ENCODE results near the gene NR3C1.
"Not testable (repeated sequence)": the region's sequence is repeated elsewhere in the genome, so short reads cannot be mapped to it uniquely, and the experiment has no call there.

NR3C1 gene

DNA sequence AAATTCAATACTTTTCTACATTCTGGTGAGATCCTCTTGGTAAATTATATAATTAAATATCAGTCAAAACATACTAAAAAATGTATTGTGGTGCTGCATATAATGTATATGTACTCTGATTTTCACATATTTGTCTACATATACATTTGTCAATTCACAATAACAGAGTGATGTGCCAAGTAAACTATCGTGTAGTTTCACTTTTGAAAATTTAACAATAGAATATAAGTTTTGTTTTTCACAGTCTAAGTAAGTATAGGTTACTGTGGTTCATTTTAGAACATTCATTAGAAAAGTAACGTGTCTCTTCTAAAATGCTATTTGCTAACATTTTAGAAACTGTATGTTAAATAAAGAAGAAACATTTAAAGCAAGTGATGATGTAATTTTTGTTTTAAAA is 73.6 kb downstream of the NR3C1 start:
- no peak for DNase-seq

DNA sequence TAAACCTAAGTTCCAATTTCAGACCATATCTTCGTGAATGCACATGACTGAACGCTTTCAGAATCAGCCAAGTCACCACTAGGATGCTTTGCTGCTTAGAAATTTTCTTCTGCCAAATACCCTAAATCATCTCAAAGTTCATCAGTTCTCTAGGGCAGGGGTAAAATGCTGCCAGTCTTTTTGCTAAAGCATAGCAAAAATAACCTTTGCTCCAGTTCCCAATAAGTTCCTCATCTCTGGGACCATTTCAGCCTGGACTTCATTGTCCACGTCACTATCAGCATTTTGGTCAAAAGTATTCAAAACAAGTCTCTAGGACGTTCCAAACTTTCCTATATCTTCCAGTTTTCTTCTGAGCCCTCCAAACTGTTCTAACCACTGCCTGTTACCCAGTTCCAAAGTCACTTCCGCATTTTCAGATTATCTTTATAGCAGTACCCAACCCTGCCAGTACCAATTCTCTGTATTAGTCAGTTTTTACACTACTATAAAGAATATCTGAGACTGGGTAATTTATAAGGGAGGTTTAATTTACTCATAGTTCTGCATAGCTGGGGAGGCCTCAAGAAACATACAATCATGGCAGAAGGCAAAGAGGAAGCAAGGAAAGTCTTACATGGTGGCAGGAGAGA is 74.8 kb downstream of the NR3C1 start:
- DNase-seq = no peak

DNA sequence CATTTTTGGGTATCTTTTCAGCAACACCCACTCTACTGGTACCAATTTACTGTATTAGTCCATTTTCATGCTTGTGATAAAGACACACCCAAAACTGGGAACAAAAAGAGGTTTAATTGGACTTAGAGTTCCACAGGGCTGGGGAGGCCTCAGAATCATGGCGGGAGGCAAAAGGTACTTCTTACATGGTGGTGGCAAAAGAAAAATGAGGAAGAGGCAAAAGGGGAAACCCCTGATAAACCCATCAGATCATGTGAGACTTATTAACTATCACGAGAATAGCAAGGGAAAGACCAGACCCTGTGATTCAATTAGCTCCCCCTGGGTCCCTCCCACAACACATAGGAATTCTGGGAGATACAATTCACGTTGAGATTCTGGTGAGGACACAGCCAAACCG is 78.4 kb downstream of the NR3C1 start:
- not testable (repeated sequence) for DNase-seq

DNA sequence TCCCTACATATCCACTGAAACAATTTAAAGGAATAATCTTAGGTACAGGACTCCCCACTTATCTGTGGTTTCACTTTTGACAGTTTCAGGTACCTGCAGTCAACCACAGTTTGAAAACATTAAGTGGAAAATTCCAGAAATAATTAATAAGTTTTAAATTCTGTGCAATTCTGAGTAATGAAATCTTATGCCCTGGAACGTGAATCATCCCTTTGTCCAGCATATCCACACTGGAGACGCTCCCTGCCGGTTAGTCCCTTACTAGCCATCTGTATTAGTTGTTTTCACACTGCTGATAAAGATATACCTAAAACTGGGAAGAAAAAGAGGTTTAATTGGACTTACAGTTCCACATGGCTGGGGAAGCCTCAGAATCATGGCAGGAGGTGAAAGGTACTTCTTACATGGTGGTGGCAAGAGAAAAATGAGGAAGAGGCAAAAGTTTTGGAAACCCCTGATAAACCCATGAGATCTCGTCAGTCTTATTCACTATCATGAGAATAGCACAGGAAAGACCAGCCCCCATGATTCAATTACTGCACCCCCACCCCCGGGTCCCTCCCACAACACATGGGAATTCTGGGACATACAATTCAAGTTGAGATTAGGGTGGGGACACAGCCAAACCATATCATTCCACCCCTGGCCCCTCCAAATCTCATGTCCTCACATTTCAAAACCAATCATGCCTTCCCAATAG is 80.4 kb downstream of the NR3C1 start:
- DNase-seq = not testable (repeated sequence)

DNA sequence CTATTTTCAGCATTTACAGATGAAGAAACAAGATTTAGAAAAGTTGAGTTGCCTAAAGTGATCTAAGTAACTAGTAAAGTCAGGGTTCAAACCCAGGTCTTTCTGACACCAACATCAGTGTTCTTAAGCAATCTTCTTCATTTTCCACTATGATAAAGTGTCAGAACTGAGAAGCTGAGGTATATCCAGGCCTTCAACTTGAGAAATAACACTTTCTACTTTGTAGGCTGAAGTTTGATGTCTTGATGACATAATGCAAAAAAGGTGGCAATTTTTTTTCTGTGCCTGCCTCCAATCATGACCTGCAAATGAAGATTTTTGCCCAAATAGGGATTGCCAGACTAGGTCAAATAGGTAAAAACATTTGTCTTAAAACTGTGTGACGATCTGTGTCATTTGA is 81.3 kb downstream of the NR3C1 start:
- DNase-seq = no peak

DNA sequence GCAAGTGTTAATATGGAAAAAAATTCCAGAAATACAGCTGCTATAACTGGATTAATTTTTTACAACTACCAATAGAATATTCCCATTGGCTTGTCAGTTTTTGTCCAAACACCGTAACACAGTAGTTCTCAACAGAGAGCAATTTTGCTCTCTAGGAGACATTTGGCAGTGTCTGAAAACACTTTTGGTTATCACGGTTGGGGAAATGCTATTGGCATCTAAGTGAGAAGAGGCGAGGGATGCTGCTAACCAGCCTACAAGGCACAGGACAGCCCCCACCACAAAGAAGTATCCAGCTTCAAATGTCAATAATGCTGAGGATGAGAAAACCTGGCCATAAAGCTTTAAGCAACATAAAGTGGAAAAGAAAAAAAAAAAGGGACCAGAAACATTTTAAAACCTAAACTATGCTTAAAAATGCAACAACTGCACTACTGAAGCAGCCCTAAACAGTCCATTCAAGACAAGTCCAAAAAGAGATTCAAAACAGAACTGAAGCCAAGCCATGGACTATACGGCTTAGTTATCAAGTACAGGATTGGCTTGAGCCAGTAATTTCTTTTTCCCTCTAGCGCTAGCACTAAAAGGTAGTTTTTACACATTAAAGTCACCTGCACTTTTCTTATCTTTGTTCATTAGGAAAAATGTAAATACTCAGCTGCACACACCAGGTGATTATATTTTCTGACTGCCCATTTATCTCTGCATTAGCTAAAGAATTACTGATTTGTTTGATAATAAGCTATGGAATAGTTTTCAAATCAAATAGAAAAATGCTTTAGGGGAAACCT is 83.9 kb downstream of the NR3C1 start:
- no peak for DNase-seq

DNA sequence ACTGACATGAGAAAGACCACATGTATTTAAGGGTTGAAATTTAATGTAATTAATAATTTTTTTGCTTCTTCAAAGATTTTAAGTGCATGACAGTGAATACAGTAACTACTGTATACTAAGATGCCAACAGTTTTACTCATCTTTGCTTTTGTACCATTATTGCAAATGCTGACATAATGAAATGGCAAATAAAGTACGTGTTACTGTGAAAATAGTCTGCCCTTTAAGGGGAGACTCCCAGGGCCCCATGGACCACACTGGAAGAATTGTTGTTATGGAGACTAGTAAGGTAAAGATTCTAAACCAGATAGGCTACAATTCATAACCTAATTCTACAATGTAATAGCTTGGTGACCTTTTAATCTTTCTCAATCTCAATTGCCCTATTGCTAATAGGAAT is 84.7 kb downstream of the NR3C1 start:
- no peak for DNase-seq

DNA sequence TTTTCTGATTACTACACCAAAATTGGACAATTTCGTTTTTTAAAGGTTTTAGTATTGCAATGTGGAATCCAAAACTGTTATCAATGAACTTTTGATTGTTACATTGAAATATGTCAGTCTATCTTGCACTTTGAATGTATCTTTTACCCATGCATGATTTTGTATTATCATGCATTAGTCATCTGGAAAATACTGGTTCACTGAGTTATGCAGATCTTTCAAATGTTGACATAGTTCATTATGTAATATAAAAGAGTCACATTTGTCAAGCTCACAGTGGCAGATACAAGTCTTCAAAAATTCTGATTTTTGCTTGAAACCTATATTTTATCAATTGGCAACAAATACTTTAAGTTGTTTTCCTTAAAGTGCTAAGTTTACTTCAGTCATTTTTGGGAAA is 85.2 kb downstream of the NR3C1 start:
- no peak for DNase-seq

DNA sequence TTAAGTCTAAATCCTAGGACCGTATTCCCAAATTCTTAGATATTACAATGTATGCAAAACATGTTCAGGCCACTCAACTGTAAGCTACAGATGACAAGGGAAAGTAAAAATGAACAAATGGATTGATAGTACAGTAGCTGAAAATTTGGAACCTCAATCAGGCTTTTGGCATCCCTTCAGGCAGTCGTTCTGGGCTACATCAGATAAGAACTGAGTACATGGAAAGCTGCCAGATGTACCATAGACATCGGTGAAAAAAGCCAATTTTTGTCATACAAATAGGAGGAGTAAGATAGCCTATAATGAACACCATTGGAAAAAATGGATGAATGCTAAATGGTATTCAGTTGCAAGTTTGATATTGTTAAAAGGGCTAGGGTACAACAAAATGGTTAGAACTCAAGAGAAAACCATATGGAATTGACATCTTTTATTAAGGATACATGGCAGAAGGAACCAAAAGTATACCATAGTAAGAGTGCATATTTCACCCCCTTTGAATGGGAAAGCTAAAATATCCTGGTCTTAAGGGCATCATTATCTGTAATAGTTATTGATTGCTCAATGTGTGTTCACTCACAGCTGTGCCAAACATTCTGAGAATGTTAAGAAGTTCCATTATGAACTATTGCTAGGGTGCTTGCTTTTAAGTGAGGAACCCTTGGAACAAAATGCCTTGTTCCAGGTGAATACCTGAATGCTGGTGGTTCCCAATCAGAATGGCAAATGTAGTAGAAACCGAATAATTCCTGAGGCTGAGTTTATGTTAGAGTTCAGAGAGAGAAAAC is 86.4 kb downstream of the NR3C1 start:
- no peak for DNase-seq

DNA sequence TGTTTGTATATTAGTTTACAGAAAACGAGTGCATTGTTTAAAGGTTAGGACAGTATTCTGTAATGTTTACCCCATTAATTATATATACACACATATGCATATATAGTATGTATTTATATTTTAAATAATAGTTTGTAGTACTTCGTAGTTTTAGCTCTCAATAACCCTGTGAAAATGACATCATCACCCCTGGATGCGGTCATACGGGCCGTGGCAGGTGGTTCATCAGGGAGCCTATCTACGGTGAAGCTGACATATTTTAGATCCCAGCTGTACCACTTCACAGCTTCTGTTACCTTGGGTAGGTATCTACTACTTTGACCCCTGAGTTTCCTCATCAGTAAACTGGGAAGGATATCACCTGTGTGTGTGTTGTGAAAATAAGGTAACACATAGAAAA is 87.1 kb downstream of the NR3C1 start:
- no peak for DNase-seq

DNA sequence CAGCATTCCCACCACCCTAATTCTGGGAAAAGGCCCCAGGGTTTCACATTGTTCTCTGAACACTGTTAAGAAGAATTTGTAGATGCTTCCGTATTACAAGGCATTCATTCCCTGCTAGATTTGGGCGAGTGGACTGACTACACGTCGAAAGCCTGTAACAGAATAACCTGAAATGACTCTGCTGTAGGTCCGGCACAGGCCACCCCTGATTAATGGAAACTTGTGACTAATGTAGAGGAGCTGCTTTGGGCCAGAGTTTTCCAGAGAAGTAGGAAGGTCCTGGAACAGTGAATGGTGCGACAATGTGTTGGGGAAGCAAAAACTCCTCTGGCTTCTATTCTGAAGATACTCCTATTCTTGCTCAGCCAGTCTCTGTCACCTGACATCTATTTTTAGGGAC is 87.6 kb downstream of the NR3C1 start:
- no peak for DNase-seq

DNA sequence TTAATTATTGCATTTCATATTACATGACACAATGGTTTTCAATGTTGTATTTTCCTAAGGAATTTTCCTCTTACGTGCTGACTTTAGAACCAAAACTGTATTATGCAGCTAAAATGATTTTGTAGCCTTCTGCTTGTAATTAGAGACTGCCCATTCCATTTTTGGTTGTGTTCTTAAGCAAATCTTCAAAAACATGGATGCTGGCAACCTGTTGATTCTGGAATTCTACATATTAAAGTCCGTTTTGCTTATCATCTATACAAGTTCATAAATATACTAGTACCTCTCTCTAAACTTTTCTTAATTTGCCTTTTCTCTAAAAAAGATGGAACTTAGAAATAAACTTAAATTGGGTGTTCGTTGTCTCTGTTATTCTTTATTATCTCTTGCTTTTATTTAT is 88.3 kb downstream of the NR3C1 start:
- DNase-seq = no peak

DNA sequence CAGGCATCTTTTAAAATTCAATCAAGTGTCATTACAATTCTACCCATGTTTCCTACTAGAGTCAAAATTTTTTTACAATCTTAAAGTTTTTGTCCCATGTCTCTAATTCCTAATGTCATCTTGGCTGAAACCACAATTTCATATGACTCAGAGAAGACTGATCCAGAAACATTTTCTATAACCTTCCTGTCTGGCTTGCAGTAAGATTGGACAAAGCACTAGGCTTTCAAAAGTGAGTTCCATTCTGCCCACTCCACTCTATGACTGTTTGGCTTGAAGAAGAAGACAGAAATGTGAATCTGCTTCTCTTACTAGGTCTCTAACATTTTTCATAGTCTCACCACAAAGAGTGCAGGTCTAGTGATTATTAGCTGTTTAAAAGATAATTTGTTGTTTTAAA is 88.8 kb downstream of the NR3C1 start:
- no peak for DNase-seq

DNA sequence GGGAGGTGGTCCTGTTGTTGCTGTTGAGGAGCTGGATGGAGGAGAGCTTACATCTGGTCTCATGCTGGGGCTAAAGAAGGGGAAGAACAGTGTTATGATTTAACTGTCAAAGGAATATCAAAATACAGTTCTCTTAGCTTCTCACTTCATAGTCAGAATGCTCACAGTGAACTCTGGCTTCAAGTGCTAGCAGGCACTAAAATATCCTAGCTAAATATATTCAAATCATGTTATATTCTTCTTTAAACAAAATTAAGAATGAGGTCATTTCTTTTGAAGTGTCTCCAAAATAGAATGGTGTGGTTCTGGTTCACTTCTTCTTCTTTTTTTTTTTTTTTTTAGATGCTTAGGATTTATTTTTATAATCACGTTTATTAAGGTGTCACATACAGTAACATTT is 89.4 kb downstream of the NR3C1 start:
- DNase-seq = no peak

DNA sequence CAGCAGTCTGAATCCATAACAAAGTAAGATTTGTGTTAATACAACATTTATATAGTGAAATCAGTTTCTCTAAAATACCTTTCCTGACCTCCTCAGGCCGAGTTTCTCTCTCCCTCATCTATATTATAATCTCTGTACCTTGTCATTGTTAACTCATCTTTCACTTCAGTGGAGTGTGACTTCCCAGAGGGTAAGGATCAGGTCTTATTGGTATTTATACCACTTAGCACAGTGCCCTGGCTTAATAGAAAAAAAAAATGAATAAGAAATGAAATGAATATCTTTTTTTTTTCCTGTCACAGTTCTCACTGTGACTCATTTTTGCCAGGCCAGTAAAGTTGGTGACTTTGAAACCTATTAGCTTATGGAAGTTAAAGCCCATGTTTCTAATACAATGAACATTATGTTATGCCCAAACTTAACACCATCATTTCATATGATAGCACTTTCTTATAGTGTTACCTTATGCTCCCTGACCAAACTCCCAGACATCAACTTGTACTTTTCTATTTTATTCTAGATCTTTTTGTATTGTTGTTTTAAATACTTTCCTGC is 90.1 kb downstream of the NR3C1 start:
- no peak for DNase-seq

DNA sequence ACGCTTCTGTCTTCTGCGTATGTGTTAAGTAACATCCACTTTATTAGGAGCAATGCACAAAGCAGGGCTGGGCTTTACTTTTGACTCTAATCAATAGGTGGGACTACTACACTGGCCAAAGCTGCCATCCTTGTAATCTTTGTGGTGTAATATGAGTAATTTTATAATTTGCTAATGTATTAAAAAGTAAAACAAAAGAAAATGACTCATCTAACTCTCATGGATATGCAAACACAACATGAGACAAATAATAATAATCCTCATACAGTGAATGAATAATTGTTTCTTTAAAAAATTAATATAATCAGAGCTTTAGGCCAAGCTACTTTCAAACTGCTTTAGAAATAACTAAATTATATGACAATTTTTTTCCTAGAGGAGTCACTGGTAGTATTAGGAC is 90.7 kb downstream of the NR3C1 start:
- no peak for DNase-seq

DNA sequence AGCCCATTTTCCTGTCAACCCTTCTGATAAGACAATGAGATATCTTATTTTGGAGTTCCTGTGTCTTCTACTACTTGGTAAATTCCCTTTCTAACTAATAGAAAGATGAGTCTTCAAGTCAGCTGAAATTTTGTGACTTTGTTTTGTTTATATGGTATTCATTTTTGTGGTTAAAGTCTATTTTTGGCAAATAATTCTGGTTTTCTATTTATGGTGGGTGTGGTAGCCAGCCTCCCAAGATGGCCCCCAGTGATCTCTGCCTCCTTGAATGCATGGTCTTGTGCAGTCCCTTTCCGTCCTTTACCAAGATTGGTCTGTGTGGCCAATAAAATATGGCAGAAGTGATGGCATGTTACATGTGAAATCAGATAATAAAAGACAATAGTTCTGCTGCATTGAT is 91.5 kb downstream of the NR3C1 start:
- no peak for DNase-seq

DNA sequence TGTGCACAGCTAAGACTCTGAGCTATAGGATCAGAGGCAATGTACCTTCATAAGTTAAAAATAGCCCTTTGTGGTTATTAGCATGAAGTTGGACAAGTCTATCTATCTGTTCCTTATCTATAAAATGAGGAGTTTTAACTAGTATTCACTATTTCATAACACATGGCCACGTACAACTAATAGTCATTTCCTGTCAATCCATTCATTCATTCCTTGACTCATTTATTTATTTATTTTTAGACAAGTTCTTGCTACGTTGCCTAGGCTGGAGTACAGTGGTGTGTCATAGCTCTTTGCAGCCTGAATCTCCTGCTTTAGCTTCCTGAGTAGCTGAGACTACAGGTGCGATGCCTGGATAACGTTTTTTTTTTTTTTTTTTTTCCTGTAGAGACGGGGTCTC is 92.1 kb downstream of the NR3C1 start:
- DNase-seq = no peak

DNA sequence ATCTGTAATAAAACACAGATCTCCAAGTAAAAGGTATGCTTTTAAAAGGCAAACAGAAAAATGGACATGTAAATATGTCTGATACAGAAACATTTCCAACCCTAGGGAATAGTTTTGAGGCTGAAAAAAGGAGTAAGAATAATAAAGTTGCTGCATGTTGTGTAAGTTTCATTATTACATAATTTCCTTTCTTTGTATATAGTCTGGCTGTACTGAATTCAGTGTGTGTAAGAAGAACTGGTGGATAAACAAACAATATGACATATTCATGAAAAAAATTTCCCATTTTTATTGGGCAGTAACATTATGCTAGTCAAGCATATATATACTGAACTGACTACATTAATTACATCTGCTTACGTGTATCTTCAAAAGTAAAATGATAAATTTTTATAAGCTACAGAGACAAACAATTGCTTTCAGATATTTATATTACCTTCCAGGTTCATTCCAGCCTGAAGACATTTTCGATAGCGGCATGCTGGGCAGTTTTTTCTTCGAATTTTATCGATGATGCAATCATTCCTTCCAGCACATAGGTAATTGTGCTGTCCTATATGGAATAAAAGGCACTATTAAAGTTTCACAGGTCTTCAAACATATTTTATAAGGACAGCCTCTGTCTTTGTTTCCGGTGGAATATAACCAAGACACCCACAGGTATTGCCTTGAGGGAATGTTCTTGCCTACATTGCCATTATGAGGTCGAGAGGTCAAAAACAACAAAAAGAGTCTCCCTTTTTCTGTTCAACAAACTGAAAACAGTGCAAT is 93.6 kb downstream of the NR3C1 start:
- DNase-seq = no peak

DNA sequence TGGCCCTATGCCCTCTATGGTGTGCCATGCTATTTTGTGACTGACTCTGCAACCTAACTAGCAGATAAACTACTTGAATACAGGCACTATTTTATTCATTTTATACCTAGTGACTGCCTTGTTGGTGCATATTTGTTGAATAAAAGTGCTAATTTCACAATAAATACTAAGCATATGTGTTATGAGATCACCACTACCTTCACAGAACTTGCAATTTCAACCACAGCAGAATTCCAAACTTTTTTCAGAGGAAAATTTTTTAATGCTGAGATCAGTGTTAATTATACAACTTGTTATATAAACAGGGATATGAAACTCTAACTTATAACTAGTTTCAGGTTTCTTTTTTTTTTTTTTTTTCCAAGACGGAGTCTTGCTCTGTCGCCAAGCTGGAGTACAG is 94.8 kb downstream of the NR3C1 start:
- DNase-seq = no peak

DNA sequence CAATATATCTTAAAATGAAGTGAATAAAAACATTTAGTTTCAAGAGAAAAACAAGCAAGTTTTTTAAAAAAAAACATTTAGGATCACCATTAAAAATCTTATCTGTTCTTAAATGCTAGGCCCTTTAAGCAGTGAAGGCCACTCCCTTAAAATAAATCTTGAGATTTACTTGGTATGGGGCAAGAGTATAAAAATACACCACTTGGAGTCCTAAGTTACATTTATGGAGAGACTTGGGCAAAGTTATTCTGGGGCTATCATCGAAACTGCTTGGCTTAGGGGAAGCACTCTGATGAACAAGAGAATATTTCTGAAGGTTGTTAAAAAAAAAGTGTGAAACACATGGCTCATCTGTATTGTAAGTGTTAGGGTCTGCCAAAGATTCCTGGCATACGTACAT is 97.4 kb downstream of the NR3C1 start:
- no peak for DNase-seq

DNA sequence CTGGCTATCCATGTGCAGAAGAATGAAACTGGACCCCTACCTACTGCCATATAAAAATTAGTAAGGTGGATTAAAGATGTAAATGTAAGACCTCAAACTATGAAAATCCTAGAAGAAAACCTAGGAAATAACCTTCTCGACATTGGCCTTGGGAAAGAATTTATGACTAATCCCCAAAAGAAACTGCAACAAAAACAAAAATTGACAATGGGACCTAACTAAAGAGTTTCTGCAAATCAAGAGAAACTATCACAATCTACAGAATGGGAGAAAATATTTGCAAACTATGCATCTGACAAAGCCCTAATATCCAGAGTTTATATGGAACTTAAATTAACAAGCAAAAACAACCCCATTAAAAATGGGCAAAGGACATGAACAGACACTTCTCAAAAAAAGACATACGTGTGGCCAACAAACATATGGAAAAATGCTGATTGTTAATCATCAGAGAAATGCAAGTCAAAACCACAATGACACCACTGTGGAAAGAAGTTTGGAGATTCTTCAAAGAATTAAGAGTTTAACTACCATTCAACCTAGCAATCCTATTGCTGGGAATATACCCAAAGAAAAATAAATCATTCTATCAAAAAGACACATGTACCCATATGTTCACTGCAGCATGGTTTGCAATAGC is 98.5 kb downstream of the NR3C1 start:
- no peak for DNase-seq
